Ectodermal cell (in vitro differentiated cells): Measurements from ENCODE around the gene NTM.

ENCODE experiments used
- H3K27ac ChIP-seq: 2 replicates; pipeline ENCODE4 v1.7.0; 2013; ENCODE audit warnings: mild to moderate bottlenecking, low read depth, low read length; ENCODE audit not compliant: insufficient read depth, poor library complexity, severe bottlenecking
- H3K27me3 ChIP-seq: 2 replicates; pipeline ENCODE4 v1.7.0; 2013; ENCODE audit warnings: mild to moderate bottlenecking, low read length; ENCODE audit not compliant: insufficient read depth, control insufficient read depth, poor library complexity, severe bottlenecking
- H3K36me3 ChIP-seq: one replicate; pipeline ENCODE4 v1.7.0; 2013; ENCODE audit warnings: low read length; ENCODE audit not compliant: control insufficient read depth, insufficient read depth
- H3K4me1 ChIP-seq: one replicate; pipeline ENCODE4 v1.7.0; 2013; ENCODE audit warnings: low read length; ENCODE audit not compliant: control insufficient read depth, insufficient read depth
- H3K4me3 ChIP-seq: 2 replicates; pipeline ENCODE4 v1.7.0; 2013; ENCODE audit warnings: low read depth, low read length, control low read depth; ENCODE audit not compliant: insufficient read depth
- H3K9me3 ChIP-seq: 2 replicates; pipeline ENCODE4 v1.7.0; 2013; ENCODE audit warnings: mild to moderate bottlenecking, low read length, moderate library complexity; ENCODE audit not compliant: control insufficient read depth
- WGBS, 2 experiments: methylation state at CpG; one replicate each; pipeline ENCODE4 v1.1.7; 2013; ENCODE audit warnings: missing lambda C conversion rate in 2 of 2; 5-methylcytosine and 5-hydroxymethylcytosine counted together

Gene NTM

GRCh38 chr11:131748151-131749050 is 378.0 kb downstream of the NTM start:
- Histone ChIP-seq H3K4me1 (no peaks in the 10 kb centered on the region), H3K36me3 (no peaks in the 10 kb centered on the region), H3K4me3 (no peak overlapping the region), H3K27me3 (no peaks in the 10 kb centered on the region), H3K9me3 (no peaks in the 10 kb centered on the region), H3K27ac (no peak overlapping the region)
- 31% methylated on average over 15 of the region's 15 CpGs for WGBS, 2 experiments

- Histone ChIP-seq H3K36me3 (no peaks in the 10 kb centered on the region), H3K27ac (no peak overlapping the region), H3K27me3 (no peaks in the 10 kb centered on the region), H3K4me3 (no peak overlapping the region), H3K4me1 (no peaks in the 10 kb centered on the region), H3K9me3 (no peaks in the 10 kb centered on the region)
- WGBS, 2 experiments: 95 to 96% methylated on average over 2 of the region's 2 CpGs
These were observed 378.7 kb downstream of the NTM start for GRCh38 chr11:131749101-131749500.

GRCh38 chr11:131750152-131750551 is 379.7 kb downstream of the NTM start:
- Histone ChIP-seq H3K27me3 (no peaks in the 10 kb centered on the region), H3K36me3 (no peaks in the 10 kb centered on the region), H3K4me1 (no peaks in the 10 kb centered on the region), H3K4me3 (no peak overlapping the region), H3K27ac (no peak overlapping the region), H3K9me3 (no peaks in the 10 kb centered on the region)

GRCh38 chr11:131750692-131751091 is 380.3 kb downstream of the NTM start:
- H3K4me3 ChIP-seq: no peak overlapping the region
- no peaks in the 10 kb centered on the region for H3K9me3 ChIP-seq
- WGBS, 2 experiments: 93 to 94% methylated on average over 5 of the region's 5 CpGs
- H3K27me3 ChIP-seq: no peaks in the 10 kb centered on the region
- H3K27ac ChIP-seq: no peak overlapping the region
- no peaks in the 10 kb centered on the region for H3K4me1 ChIP-seq
- no peaks in the 10 kb centered on the region for H3K36me3 ChIP-seq

GRCh38 chr11:131754671-131755070 is 384.3 kb downstream of the NTM start:
- 94 to 99% methylated on average over 3 of the region's 3 CpGs for WGBS, 2 experiments
- Histone ChIP-seq H3K9me3 (no peaks in the 10 kb centered on the region), H3K4me1 (no peaks in the 10 kb centered on the region), H3K36me3 (no peaks in the 10 kb centered on the region), H3K27ac (no peak overlapping the region), H3K4me3 (no peak overlapping the region), H3K27me3 (no peaks in the 10 kb centered on the region)

GRCh38 chr11:131756479-131757110 is 386.2 kb downstream of the NTM start:
- WGBS, 2 experiments: 84% methylated on average over 5 to 6 of the region's 6 CpGs

GRCh38 chr11:131758726-131759125 is 388.3 kb downstream of the NTM start:
- Histone ChIP-seq H3K36me3 (no peaks in the 10 kb centered on the region), H3K9me3 (no peaks in the 10 kb centered on the region)
- 93 to 94% methylated on average over 7 of the region's 7 CpGs for WGBS, 2 experiments

More at GRCh38 chr11:131756479-131757110, 386.2 kb downstream of the NTM start:
- H3K4me1 ChIP-seq: no peaks in the 10 kb centered on the region
- H3K4me3 ChIP-seq: no peak overlapping the region
- no peak overlapping the region for H3K27ac ChIP-seq
- H3K9me3 ChIP-seq: no peaks in the 10 kb centered on the region
- H3K36me3 ChIP-seq: no peaks in the 10 kb centered on the region
- H3K27me3 ChIP-seq: no peaks in the 10 kb centered on the region

GRCh38 chr11:131759140-131759539 is 388.7 kb downstream of the NTM start:
- Histone ChIP-seq H3K4me1 (no peaks in the 10 kb centered on the region), H3K27ac (no peak overlapping the region), H3K27me3 (no peaks in the 10 kb centered on the region), H3K9me3 (no peaks in the 10 kb centered on the region), H3K4me3 (no peak overlapping the region), H3K36me3 (no peaks in the 10 kb centered on the region)
- 91 to 98% methylated on average over 2 of the region's 2 CpGs for WGBS, 2 experiments

More at GRCh38 chr11:131758726-131759125, 388.3 kb downstream of the NTM start:
- Histone ChIP-seq H3K27ac (no peak overlapping the region), H3K4me3 (no peak overlapping the region), H3K27me3 (no peaks in the 10 kb centered on the region), H3K4me1 (no peaks in the 10 kb centered on the region)

- H3K27ac ChIP-seq: no peak overlapping the region
- 61% methylated on average over 26 of the region's 26 CpGs for whole genome bisulfite sequencing, 2 experiments
- no peaks in the 10 kb centered on the region for H3K36me3 ChIP-seq
- H3K27me3 ChIP-seq: no peaks in the 10 kb centered on the region
- no peak overlapping the region for H3K4me3 ChIP-seq
- H3K9me3 ChIP-seq: no peaks in the 10 kb centered on the region
- no peaks in the 10 kb centered on the region for H3K4me1 ChIP-seq
These were observed 390.0 kb downstream of the NTM start for GRCh38 chr11:131760091-131761061.
